ENCODE measurements around the gene NPFF.

Gene NPFF

DNA sequence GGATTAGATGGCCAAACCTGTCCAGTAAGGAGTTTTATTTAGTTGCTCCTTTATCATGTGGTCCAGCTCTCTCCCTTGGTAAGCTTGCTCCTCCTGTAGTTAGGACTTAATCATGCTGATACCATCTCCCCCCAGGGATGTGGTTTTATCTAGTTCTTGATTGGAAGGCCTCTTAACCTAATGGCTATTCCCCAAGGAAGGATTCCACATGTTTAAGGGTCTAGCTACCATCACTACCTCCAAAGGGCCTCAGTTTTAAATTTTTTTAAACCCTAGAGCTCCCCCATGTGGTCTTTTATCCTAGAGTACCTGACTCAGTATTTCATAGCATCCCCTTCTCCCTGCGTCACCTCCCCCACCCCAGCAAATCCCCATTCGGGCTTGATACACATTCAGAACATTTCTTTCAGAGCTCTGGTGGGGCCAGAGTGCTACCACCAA is 30.5 kb downstream of the NPFF start:
- DNase-seq (ENCODE audit: low read depth in 2 of 2): no peak

DNA sequence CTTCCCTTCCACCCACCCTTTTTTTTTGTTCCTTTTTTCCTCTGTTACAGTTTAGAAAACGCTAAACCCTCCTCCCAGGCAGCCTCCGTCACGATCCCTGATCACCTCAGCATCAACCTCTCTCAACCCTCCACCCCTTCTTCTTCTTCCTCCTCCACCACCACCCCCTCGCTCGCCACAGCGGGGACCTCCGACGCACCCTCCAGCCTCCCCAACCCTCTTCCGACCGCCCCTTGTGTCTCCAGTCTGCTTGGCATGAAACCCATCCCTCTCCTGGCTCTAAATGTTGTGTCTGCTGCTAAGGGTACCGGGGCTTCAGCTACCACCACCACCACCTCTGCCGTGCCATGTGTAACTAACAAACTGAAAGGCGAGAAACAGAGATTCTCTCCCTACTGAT is 32.5 kb downstream of the NPFF start:
- DNase-seq (ENCODE audit: low read depth in 2 of 2): no peak

DNA sequence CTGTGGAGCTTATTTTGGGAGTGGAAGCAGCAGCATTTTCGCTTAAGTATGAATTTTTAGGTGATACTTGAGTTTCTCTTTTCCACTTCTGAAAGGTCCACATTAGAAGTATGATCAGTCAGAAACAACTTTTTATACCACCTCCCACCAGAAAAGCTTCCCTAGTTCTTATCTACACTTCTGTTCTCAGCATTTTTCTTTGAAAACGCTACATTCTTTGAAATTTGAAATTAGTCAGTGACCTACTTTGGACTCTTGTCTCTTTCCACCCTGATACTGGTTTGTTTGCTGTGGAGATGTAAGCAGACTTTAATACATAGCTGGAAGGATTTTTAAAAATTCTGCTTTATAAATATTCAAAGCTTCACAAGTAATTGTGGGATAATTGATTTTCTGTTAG is 33.2 kb downstream of the NPFF start:
- DNase-seq (ENCODE audit: low read depth in 2 of 2): no peak

DNA sequence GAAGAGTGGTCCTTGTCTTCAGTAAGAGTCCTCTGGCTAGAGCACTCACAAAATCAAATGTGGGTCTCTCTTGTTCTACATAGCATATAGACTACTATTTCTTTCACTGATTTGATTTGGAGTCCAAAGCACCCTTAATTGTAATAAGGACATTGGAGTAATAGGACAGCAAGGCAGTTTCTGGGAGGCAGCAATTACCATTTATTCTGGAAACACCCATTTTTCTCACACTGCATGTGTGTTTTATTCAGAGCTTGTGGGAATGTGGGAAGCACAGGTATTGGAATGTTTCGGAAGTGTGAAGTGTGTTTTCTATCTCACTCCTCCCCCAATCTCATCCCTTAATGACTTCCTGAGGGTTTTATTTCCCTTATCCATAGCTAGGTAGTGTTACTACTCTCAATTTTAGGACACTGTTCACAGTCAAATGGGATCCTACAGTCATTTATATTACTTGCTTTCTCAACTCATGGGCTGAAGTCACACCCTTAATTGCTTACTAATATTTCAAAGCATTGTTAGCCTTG is 35.2 kb downstream of the NPFF start:
- DNase-seq (ENCODE audit: low read depth in 2 of 2): no peak

DNA sequence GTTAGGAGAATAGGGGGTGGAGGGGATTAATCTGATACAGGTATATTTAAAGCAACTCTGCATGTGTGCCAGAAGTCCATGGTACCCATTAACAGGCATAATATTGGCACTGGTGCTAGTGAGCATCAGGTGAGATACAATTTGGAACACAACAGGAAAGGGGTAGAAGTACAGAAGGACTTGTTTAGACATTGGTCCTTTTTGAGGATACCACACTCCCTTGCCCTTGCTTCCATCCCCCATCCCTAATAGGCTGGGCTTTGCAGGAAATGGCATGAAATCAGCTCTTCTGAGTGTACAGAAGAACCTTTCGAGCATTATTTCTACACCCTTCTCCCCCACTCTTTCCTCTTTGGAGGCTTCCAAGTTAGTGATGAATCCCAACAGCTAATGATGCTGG is 39.0 kb downstream of the NPFF start:
- DNase-seq (ENCODE audit: low read depth in 2 of 2): no peak

DNA sequence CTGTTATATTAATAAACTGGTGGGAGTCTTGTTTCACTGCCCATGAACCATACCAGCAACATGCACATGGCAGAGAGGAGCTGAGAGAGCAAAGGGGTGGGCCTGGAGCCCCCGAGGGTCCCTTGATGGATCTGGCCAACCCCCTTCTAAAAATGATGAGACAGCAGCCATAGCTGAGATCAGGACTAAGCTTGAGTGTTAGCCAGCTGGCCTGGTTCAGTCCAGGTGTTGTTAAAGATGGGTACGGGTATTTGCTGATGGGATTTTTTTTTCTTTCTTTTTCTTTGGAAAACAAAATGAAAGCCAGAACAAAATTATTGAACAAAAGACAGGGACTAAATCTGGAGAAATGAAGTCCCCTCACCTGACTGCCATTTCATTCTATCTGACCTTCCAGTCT is 39.4 kb downstream of the NPFF start:
- DNase-seq (ENCODE audit: low read depth in 2 of 2): no peak

DNA sequence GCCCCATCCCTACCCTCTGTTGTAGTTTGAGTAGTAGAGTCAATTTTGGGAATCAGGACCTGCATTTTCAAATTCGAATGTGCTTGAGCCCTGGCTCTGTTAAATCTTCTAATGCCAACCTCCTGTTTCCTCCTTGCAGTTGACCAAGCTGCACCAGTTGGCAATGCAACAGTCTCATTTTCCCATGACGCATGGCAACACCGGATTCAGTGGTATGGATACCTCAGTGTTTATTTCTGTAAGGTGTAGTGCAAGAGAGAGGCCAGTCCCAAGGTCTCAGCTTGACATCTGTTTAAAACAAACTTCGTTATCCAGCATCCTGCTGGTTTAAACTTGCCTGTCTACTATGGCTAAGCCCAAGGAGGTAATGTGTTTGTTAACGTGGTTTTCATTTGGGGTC is 40.2 kb downstream of the NPFF start:
- no peak for DNase-seq (ENCODE audit: low read depth in 2 of 2)

DNA sequence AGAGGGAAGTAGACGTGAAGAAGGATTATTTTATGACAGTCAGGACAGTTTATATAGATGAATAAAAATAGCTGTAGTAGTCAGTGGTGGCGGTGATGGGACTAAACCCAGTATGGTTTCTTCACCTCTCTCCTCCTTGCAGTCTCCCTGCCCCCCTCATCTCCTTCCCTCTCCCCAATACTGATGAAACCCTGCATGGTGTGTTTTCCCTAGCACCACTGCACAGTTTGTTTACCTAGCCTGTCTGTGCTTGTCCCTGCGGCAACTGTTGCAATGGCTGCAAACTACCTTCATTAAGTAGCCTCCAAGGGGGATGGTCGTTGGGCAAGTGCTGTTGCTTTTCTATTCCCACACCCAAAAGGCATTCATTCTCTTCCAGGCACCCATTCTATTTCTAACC is 40.6 kb downstream of the NPFF start:
- DNase-seq (ENCODE audit: low read depth in 2 of 2): no peak

DNA sequence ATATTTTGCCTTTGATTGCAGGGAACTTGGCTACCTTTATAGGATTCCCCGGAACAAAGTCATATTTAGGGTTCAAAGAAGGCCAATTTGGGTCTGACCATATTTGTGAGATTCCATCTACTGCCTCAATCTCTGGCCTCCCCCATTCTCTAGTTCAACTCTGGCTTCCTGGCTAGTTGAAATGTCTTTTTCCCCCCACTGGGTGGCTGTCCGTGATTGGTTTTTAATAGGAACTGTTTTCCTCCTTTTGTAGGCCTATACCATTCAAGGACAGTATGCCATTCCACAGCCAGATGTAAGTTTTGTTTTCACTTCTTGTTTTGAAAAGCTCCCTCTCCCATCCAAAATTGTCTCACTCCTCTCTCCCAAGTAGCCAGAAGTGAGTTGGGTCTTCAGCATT is 41.6 kb downstream of the NPFF start:
- no peak for DNase-seq (ENCODE audit: low read depth in 2 of 2)

DNA sequence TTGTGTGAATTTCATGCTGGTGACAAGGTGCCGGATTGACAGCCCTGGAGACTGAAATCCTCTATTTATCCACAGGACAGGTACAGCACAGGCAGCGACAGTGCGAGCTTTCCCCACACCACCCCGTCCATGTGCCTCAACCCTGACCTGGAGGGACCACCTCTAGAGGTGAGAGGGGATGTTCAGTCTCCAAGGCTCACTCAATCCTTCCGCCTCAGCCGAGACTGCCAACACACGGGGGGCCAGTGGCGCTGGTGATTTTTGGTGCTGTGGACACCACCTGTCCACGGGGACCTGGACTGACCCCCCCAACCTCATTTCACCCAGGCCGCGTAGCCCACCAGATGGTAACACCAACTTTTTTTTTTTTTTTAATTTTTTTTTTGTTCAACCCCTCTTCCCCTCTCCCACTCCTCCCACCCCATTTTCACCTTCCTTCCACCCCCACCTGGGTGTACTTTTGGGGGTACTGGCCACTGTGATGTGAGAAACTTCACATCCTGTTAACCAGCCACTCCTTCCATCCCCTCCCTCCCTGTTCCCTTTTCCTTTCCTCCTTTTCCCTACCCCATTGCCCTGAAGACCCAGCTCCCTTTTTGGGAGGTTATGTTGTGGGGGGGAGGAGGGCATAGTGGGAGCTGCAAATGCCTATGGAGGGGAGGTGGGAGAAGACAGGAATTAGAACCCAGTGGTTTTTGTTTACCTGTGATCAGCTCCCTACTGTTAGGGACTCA is 42.4 kb downstream of the NPFF start:
- no peak for DNase-seq (ENCODE audit: low read depth in 2 of 2)

DNA sequence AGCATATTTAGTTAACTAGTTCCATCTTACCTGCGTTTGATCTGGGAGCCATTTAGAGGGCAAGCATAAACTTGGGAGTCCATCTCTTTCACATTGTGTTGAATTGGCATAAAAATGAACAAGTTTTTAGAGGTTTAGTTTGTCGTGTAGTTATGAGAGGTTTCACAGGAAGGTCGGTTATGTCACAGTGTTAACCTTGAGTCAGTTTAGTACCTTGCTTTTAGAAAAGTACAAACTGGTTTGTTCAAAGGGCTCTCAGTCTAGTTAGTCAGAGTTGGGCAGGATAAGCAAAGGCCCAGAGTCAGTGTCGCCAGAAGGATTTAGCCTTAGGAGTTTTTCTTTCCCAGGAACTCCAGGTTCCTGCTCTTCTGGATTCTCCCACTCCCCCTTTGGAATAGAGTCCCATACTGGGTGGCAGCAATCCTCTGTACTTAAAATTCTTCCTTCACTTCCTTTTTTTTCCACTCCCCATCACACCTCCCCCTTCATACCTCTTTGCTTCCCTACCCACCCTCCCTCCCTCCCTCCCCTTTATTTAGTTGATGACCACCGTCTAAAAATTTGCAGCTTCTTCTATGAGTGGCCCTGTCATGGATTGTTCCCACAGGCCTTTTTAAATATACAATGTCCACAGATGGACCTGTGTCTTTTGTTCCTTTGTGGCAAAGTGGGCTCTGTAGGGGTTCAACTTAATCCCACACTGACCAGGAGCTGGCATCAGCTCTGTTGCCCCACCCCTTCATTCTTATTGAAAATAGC is 43.3 kb downstream of the NPFF start:
- DNase-seq (ENCODE audit: low read depth in 2 of 2): no peak

DNA sequence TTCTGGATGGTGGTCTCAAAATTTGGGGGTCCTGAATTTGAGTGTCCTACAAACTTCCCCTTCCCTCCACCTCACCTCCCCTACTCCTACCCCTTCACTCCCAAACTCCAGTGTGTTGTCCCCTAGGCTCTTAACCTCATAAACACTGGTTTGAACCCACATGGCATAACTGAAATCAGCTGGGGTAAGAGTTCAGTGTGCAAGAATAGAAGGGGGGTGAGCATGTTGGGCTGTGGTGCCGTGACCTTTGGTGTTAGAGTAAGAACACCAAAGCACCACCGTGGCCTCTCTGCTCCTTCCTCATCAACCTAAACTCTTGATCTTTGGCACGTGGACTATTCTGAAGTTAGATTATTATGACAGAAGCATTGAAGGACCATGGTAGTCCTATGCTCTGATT is 44.3 kb downstream of the NPFF start:
- no peak for DNase-seq (ENCODE audit: low read depth in 2 of 2)

DNA sequence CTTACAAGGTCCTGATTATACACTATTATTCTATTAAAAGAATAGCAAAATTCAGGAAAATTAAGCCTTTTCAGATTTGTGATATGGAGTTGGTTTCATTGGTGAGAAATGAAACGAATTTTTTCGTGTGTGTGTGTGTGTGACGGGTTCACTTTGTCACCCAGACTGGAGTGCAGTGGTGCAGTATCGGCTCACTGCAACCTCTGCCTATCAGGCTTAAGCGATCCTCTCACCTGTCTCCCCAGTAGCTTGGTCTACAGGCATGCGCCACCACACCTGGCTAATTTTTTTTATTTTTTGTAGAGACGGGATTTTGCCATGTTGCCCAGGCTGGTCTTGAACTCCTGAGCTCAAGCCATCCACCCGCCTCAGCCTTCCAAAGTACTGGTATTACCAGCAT is 45.7 kb downstream of the NPFF start:
- DNase-seq (ENCODE audit: low read depth in 2 of 2): no peak

DNA sequence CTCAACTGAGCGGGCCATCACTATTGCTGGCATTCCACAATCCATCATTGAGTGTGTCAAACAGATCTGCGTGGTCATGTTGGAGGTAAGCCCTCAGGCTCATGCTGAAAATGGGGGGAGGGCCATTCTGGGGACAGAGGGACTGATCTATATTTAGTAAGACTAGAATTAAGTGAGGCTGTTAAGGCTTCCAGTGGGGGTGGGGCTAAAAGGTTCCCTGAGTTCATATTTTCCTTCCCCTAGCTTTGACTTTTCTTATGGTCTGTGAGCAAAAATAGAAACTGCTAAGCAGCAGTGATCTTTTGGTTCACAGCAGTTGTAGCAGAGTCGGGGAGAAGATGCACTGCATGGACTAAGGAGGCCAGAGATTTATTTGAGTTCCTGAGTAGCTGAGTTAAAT is 46.2 kb downstream of the NPFF start:
- DNase-seq (ENCODE audit: low read depth in 2 of 2): no peak

DNA sequence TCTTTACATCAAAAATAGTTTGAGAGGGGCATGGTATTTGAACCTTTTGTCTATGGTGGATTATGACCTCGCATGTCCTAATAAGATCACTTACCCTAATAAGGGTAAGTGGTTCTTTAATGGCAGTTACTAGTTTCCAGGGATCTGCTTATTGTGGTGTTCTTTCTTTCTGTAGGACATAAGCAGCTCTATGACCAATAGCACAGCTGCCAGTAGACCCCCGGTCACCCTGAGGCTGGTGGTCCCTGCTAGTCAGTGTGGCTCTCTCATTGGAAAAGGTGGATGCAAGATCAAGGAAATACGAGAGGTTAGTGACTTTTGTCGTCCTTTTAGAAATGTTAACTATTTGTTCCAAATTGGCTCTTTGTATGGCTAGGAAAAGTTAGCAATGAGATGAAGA is 48.2 kb downstream of the NPFF start:
- no peak for DNase-seq (ENCODE audit: low read depth in 2 of 2)
